ENCODE results near the gene HIP1R.
A peak's percentile ranks its signal among the peaks of the same experiment; 100 is the strongest.
"Not testable (repeated sequence)": the region's sequence is repeated elsewhere in the genome, so short reads cannot be mapped to it uniquely, and the experiment has no call there.

HIP1R gene

DNA sequence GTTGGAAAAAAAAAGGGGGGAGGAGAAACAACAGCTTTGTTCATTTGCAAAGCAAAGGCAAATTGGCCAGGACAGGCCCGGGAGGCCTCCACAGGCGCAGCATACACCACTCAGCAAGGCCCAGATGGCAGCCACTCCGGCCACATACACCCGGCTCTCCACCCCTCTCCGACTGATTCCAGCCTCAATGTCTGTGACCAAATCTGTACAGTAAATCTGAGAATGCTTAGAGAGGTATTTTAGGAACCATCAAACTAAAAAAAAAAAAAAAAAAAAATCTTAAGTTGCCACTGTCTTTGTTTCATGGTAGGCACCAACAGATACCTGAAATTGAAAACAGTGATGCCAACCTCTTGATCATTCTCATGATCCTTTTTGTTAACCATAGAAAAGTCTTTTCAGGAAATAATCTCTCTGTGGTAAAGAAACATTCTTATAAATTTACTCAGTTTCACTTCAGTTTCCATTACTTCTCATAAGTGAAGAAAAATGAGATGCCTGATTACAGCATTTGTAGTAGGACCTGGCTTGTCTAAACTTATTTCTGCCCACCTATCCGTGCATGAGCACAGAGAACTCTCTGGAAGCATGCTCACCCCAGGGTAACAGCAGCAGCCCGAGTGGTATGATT is 40.4 kb downstream of the HIP1R start:
- peak; percentile 28 to 42 for DNase-seq

DNA sequence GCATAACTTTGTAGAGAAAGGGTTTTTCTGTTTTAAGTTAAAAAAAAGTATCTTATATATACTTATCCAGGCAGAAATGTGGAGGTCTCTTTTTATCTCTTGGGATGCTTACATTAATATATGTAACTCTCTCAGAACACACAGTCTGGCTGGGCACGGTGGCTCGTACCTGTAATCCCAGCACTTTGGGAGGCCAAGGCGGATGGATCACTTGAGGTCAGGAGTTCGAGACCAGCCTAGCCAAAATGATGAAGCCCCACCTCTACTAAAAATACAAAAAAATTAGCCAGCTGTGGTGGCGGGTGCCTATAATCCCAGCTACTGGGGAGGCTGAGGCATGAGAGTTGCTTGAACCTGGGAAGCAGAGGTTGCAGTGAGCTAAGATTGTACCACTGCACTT is 41.0 kb downstream of the HIP1R start:
- not testable (repeated sequence) for DNase-seq

DNA sequence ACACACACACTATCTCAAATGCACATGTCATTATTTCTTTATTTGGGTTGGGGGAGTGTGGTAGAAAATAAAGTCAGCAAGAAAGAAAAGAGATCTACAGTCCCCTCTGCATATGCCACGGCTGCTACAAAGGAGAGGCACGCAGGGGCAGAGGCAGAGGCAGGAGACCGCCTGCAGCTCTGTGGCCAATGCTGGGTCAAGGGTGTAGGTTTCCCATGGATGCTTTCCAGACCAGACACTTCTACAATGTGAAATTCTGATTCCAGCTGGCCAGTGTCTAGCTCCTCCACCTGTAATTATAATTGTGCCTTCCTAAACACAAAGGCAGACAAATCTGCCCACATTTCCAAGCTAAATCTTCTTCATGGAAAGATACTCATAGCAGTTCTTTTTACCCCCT is 41.5 kb downstream of the HIP1R start:
- DNase-seq, result no peak

DNA sequence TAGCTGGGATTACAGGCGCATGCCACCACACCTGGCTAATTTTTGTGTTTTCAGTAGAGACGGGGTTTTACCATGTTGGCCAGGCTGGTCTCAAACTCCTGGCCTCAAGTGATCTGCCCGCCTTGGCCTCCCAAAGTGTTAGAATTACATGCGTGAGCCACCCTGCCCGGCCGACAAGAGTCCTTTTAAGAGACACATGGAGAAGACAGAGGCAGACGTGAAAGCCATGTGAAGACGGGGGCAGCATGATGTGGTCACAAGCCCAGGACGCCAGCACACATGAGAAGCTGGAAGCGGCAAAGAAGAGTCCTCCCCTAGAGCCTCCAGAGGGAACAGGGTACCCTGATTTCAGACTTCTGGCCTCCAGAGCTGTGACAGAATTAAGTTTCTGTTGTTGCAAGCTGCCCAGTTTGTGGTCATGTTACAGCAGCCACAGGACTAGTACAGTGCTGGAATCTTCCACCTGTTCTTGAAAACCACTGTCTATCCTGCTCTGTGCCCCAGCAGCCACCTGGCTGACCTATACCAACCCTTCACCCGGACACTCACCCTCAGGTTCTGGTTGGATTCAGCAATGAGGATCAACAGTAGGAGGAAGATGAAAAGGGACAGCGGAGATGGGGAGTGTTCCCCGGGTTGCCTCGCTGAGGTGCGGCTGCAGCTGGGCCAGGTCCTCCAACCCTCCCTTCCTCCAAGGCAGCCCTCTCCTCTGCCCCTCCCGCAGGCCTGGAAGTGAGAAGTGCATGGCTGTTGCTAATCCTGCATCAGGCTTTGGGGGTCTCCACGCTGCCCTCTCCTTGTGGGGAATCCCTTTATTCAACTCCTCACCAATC is 43.7 kb downstream of the HIP1R start:
- no peak for DNase-seq

DNA sequence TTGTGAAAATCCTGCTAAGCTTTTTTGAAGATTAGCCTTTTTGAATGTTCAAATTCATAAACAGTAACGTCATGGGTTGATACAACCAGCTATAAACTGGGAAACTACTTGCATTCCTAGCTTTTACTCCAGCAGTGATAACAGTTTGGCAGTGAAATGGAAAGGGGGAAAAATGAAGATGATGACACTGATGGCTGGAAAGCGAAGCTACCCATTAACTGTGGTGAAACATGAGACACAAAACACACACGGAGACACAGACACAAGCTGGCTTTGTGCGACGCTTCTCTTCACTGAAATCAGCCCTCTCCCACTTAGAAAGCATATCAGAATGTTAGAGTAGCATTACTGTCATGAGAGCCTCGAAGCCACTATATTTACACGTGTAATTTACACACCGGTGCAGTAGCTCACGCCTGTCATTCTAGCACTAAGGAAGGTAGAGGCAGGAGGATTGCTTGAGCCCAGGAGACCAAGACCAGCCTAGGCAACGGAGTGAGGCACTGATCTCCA is 45.0 kb downstream of the HIP1R start:
- no peak for DNase-seq

DNA sequence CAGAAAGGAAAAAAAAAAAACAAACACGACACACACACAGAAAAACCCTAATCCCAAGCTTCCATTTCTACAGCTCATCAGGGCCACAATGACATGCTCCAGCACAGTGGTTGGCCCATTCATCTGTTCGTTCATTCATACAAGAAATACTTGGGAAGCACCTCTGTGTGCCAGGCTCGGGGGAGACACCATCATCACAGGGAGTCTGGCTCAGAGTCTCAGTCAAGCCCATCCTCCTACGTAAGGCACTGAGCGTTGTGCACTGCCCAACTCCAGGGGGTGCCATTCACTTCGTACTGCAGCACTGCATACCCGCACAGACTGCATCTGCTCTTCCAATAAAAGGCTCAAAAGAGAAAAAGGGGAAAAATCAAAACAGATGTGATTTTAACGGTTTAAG is 45.4 kb downstream of the HIP1R start:
- DNase-seq, result peak in 1 of 2 experiments; percentile 38

DNA sequence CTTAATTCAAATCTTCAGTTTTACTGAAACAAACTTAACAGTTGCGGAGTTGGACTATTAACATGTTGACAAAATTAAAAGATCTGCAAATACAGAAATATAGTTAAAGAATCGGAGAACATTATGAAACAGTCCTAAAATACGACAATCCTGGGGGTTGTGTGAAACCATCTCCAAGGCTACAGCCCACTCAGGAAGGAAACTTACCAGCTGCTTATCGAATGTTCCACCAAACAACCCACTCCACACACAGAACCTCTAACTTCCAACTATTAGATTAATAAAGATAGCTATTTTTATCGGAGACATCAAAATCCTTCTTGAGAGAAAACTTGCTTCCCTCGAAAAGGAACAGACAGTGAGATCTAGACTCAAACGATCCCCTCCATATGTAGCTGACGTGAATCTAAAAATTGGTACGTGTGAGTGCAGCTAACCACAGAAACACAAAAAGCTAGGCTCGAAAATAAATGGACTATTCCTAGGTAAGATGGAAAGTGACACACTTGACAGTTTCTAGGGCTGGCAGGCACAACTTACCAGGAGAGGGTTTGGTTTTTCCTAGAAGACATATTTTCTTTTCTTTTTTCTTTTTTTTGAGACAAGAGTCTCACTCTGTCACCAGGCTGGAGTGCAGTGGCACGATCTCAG is 47.8 kb downstream of the HIP1R start:
- no peak for DNase-seq

DNA sequence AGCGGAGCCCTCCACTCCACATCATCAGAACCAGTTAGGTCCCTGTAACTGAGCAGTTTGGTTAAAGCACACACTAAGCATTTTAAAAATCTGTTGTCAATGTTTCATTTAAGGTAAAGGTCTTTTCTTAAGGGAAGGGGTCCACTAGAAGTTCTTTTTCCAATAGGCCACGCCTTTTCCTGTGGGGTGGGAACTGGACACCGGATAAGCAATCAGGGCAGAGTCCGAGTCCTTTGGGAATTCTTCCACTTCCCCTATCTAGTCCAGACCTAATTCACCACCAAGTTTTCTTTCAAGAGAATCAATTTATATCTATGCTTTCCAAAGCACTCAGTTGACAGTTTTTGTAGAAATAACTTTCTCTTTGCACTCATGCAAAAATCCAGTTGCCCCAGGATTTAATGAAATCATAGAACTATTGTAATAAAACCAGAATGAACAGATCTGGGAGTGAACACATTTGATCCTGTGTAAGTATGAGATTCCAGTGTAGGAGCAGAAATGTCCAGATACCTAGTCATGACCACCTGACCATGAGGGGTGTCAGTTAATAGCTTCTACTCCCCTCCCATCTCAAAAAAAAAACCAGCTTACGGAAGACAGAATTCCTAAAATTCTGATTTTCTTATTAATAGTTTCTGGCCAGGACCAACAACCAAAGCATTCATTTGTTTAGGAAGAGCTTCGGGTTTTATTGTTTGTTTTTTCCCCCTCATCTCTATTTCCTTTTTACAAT is 49.0 kb downstream of the HIP1R start:
- DNase-seq, result no peak

DNA sequence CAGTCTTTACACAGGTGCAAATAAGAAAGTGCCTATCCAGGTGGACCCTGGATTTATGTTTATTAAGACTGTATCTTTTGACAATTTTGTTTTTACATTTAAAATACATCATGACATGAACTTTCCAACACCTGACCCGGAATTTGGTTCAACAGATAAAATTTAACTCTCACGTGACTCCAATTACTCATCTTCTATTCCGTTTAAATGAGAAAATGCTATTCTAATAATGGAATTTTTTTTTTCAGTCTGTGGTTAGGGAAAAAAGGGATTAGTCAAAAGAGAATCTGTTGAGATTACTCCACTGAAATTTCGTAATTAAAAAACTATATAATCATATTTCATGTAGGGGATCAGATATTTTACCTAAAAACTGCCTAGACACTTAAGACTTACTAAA is 49.6 kb downstream of the HIP1R start:
- DNase-seq, result no peak

DNA sequence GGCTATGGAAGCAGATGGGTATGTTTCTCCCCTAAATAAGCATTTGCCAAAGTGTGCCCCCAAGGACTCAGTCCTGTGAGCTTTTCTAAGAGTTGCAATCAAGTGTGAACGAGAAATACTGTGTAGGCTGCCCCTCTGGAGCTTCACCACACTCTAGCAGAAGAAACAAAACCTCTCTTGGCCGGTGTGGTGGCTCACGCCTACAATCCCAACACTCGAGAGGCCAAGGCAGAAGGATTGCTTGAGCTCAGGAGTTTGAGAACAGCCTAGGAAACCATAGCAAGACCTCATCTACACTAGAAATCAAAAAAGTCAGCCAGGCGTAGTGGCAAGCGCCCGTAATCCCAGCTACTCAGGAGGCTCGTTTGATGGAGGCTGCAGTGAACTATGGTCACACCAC is 50.9 kb downstream of the HIP1R start:
- no peak for DNase-seq

DNA sequence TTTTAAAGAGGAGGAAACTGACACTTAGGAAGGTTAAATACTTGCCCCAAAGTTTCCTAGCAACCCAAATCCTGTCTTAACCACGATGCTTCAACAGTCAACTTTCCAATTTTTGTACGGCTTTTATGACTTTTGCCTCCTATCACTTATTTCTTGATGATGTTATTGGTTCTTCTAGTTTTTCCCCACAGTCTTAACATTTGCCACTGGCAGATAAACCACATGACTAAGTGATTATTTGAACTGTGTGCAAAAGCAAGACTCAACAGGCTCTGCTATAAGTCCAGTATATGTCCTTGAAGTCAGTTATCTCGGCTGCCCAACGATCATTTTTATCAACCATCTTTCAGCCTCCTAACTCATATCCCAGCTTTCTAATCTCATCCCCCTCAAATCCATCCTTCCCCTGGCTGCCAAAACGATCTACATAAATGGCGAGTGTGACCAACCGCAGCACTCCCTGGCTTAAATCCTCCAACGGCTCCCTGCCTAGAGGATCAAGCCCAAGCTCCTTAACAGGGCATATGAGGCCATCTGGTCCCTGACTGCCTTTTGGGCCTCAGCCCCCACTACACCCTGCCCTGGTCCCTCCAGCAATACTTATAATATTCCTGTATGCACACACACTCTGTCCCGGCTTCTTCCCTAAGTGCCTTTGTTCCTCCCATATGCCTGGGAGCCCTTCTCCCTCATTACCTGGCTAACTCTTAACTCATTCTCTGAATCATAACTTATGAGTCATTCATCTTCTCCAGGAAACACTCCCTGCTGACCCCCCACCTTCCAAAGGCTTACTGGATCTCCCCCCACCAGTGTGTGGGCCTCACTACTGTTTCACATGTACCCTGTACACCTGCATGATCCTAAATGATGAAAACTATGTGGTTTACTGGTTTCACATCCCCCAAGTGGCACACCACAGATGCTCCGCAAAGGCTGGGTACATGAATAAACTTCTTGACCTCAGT is 51.9 kb downstream of the HIP1R start:
- DNase-seq, result peak; percentile 45 to 67

DNA sequence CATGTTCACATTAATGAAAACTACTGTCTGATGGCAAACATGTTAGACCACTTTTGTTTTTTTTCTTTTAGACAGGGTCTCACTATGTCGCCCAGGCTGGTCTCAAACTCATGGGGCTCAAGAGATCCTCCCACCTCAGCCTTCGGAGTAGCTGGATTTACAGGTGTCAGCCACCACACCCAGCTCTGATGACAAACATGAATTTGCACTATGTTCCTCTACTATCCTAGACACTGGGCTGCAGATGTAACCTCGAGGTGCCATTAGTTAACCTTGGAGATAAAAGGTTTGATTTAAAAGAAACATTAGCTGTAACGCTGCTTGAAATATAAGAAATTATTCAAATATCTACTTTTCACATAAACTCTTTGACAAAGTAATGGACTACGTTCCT is 52.6 kb downstream of the HIP1R start:
- no peak for DNase-seq

DNA sequence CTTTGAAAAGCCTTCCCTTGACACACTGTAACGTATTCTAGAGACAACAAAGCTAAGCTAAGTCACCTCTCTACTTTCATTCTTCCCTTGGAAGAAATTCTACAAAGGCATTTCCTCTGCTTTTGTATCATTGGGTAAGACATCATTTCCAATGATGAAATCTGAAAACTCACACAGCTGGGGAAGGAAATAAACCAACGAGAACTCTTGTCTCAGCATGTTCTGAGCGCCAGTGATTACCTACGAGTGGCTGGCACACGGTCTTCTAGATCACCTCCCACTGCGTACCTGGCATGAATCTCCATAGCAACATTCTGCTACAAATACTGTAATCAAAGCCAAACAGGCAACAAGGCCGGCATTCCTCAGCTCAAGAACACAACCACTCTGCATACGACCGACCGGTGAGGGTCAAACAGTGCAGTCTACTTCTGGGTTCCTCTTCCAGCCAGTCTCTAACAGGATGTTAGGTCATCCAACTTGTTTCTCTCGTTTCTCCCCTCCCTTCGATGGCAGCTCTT is 53.0 kb downstream of the HIP1R start:
- DNase-seq, result peak in 1 of 2 experiments; percentile 37

DNA sequence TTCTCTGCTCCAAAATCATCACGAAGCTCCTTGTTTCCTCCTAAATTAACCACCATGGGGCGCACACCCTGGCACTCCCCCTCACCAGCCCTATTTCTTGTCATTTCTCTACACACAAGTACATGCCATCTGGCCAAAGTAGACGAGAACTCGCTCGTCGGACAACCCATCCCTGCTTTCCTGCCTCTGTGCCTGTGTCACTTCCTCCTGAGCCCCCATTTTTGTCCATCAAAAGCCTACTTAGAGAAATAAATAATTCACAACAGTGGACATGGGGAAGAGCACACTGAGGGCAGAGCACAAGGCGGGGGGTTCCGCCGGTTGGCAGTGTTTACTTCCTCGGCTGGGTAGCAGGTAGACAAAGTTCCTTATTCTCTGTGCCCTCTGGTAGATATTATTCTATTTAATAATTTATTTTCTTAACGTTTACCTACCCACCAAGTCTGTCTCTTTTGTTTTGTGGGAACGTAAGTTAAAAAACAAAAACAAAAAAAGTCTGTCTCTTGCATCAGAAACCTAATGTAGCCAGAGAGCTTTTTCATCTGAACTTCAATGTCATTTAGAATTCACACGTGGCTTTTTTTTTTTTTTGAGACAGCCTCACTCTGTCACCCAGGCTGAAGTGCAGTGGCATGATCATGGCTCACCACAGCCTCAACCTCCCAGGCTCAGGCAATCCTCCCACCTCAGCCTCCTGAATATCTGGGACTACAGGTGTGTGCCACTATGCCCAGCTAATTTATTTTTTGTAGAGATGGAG is 54.7 kb downstream of the HIP1R start:
- no peak for DNase-seq

DNA sequence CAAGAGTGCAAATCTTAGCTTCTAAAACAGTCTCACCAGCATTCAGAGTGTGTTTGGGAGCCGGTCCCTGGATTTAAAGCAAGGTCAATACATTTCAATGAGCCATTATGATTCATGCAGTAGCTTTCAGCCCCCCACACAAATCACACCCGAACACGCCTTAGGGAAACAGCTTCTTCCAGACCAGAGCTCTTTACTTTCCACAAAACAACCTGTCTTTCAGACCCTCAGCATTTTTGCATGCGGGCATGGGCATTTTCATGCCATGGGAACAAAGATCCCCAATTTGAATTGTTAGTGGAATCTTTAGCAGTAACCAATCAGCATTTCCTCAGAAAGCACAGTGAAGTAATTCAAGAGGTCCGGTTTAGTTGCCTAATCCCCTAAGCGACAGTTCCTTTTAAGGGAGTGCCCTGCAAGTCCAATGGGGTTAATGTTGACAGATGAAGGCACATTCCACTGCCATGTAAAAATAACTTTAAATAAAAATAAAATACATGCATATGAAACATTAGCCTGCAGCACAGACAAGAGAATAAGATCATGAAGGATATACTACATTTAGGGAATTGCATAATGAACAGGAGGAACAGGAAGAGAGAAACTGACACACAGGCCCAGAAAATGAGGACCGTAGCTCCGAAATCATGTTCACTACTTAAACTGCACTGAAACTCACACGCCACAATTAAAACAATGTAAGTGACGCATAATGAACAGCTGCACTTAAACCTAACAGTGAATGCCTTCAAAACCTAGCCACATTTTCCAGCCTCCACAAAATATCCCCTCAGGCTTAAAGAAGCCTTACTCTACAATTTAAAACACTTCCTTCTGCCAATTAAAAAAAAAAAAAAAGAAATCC is 56.6 kb downstream of the HIP1R start:
- no peak for DNase-seq

DNA sequence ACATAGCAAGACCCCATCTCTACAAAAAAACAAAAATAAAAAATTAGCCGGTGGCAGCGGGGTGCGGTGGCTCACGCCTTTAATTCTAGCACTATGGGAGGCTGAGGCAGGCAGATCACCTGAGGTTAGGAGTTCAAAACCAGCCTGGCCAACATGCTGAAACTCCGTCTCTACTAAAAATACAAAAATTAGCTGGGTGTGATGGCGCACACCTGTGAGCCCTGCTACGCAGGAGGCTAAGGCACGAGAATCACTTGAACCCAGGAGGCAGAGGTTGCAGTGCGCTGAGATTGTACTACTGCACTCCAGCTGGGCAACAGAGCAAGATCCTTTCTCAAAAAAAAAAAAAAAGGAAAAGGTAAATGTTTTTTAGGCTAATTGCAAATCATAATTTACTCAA is 57.5 kb downstream of the HIP1R start:
- not testable (repeated sequence) for DNase-seq

DNA sequence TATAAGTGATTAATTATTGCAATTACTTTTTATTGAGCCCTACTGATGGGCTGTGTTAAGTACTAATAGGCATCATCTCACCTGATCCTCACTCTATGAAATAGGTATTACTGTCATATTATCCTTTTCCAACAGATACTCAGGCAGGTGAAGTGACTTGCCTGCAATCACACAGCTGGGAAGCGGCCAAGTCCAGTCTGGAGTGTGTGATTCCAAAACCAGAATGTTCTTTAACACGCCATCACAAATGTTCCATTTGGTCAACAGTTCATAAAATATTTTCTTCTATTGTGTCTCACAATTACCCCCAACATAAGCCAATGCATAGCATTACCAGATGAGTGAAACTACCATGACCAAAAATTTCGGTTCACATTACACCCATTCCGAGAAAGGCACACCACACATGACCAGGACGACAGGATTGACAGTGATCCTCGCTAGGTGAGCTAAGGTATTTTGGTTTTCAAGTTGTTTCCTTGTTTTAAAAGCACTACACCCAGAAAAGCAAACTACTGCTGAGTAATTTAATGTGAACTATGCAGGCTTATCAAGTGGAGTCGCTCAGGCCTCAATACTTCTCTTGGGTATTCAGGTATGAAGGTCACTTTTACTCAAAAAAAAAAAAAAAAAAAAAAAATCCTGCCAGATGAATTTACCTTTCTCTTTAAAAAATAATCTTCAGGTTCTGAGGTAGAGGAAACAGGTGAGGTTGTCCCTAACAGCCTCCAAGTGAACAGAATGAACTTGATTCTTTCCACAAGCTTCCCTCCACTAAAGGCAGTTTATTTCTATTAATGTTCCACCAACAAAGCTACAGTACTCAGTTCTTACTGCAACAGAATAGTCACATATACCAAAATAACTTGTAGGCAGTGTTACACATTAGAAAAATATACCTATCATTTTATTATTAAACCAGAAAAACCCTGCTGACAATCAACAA is 58.2 kb downstream of the HIP1R start:
- DNase-seq, result no peak
